ENCODE data around the gene WNT9B.
"Not testable (repeated sequence)": the region's sequence is repeated elsewhere in the genome, so short reads cannot be mapped to it uniquely, and the experiment has no call there.

WNT9B gene

GRCh38 chr17:46911311-46911710, 59.9 kb downstream of the WNT9B start:
- no peak overlapping the region for H3K9ac ChIP-seq (ENCODE audit: insufficient read length)
- no peak for DNase-seq (ENCODE audit: low read depth, low spot score)
- H3K27ac ChIP-seq, result no peak overlapping the region
- H3K4me3 ChIP-seq, result no peak overlapping the region
- no peaks in the 10 kb centered on the region for H3K9me3 ChIP-seq (ENCODE audit: low read depth, low read length)
- H3K36me3 ChIP-seq (ENCODE audit: insufficient read depth, low read length), result no peaks in the 10 kb centered on the region
- TF ChIP-seq FOXP2 (optimal IDR thresholded peaks at IDR 0.05; ENCODE audit: control extremely low read depth, extremely low read length, insufficient read depth), result no peak

- no peak for DNase-seq (ENCODE audit: low read depth, low spot score)
- no peaks in the 10 kb centered on the region for H3K9me3 ChIP-seq (ENCODE audit: low read depth, low read length)
- no peak overlapping the region for H3K4me3 ChIP-seq
- H3K9ac ChIP-seq (ENCODE audit: insufficient read length), result no peak overlapping the region
- TF ChIP-seq FOXP2 (optimal IDR thresholded peaks at IDR 0.05; ENCODE audit: control extremely low read depth, extremely low read length, insufficient read depth), result no peak
- no peak overlapping the region for H3K27ac ChIP-seq
- no peaks in the 10 kb centered on the region for H3K36me3 ChIP-seq (ENCODE audit: insufficient read depth, low read length)
Observed at GRCh38 chr17:46915596-46915995, 64.2 kb downstream of the WNT9B start.

- H3K9me3 ChIP-seq (ENCODE audit: low read depth, low read length), result no peaks in the 10 kb centered on the region
- no peaks in the 10 kb centered on the region for H3K36me3 ChIP-seq (ENCODE audit: insufficient read depth, low read length)
- TF ChIP-seq FOXP2 (optimal IDR thresholded peaks at IDR 0.05; ENCODE audit: control extremely low read depth, extremely low read length, insufficient read depth), result no peak
- no peak for TF ChIP-seq EZH2 (IDR thresholded peaks at IDR 0.05)
- TF ChIP-seq POLR2AphosphoS5 (IDR thresholded peaks at IDR 0.05; ENCODE audit: borderline replicate concordance, low read depth, low read length), result no peak
- no peak overlapping the region for H3K27ac ChIP-seq
- DNase-seq (ENCODE audit: low read depth, low spot score), result no peak
- H3K4me3 ChIP-seq, result no peak overlapping the region
- H3K9ac ChIP-seq (ENCODE audit: insufficient read length), result no peak overlapping the region
Observed at GRCh38 chr17:46916211-46916610, 64.8 kb downstream of the WNT9B start.

- no peak overlapping the region for H3K4me3 ChIP-seq
- no peak overlapping the region for H3K9ac ChIP-seq (ENCODE audit: insufficient read length)
- H3K36me3 ChIP-seq (ENCODE audit: insufficient read depth, low read length), result no peaks in the 10 kb centered on the region
- no peak overlapping the region for H3K27ac ChIP-seq
- no peak for DNase-seq (ENCODE audit: low read depth, low spot score)
- H3K9me3 ChIP-seq (ENCODE audit: low read depth, low read length), result no peaks in the 10 kb centered on the region
- TF ChIP-seq POLR2AphosphoS5 (IDR thresholded peaks at IDR 0.05; ENCODE audit: borderline replicate concordance, low read depth, low read length) (no peak), FOXP2 (optimal IDR thresholded peaks at IDR 0.05; ENCODE audit: control extremely low read depth, extremely low read length, insufficient read depth) (no peak), EZH2 (IDR thresholded peaks at IDR 0.05) (no peak)
Observed at GRCh38 chr17:46916623-46917022, 65.2 kb downstream of the WNT9B start.

- Histone ChIP-seq H3K9me3 (ENCODE audit: low read depth, low read length) (no peaks in the 10 kb centered on the region), H3K27ac (no peak overlapping the region), H3K4me3 (no peak overlapping the region), H3K9ac (ENCODE audit: insufficient read length) (no peak overlapping the region), H3K36me3 (ENCODE audit: insufficient read depth, low read length) (no peaks in the 10 kb centered on the region)
- DNase-seq (ENCODE audit: low read depth, low spot score), result no peak
- TF ChIP-seq EZH2 (IDR thresholded peaks at IDR 0.05), result no peak
- TF ChIP-seq FOXP2 (optimal IDR thresholded peaks at IDR 0.05; ENCODE audit: control extremely low read depth, extremely low read length, insufficient read depth), result no peak
- no peak for TF ChIP-seq POLR2AphosphoS5 (IDR thresholded peaks at IDR 0.05; ENCODE audit: borderline replicate concordance, low read depth, low read length)
Observed at GRCh38 chr17:46917041-46917440, 65.7 kb downstream of the WNT9B start.

- Histone ChIP-seq H3K4me3 (no peak overlapping the region), H3K27ac (no peak overlapping the region), H3K9me3 (ENCODE audit: low read depth, low read length) (no peaks in the 10 kb centered on the region), H3K36me3 (ENCODE audit: insufficient read depth, low read length) (no peaks in the 10 kb centered on the region), H3K9ac (ENCODE audit: insufficient read length) (no peak overlapping the region)
- no peak for DNase-seq (ENCODE audit: low read depth, low spot score)
- TF ChIP-seq EZH2 (IDR thresholded peaks at IDR 0.05) (no peak), POLR2AphosphoS5 (IDR thresholded peaks at IDR 0.05; ENCODE audit: borderline replicate concordance, low read depth, low read length) (no peak), FOXP2 (optimal IDR thresholded peaks at IDR 0.05; ENCODE audit: control extremely low read depth, extremely low read length, insufficient read depth) (no peak)
Observed at GRCh38 chr17:46917516-46917915, 66.1 kb downstream of the WNT9B start.

GRCh38 chr17:46921962-46922361, 70.6 kb downstream of the WNT9B start:
- H3K9ac ChIP-seq (ENCODE audit: insufficient read length); H3K27ac ChIP-seq; DNase-seq (ENCODE audit: low read depth, low spot score); H3K9me3 ChIP-seq (ENCODE audit: low read depth, low read length); H3K36me3 ChIP-seq (ENCODE audit: insufficient read depth, low read length): not testable (repeated sequence)
- H3K4me3 ChIP-seq, result peak overlapping the region; percentile 82

GRCh38 chr17:46922487-46922803, 71.1 kb downstream of the WNT9B start:
- no peak for DNase-seq (ENCODE audit: low read depth, low spot score)
- TF ChIP-seq EZH2 (IDR thresholded peaks at IDR 0.05) (no peak), FOXP2 (optimal IDR thresholded peaks at IDR 0.05; ENCODE audit: control extremely low read depth, extremely low read length, insufficient read depth) (no peak), POLR2AphosphoS5 (IDR thresholded peaks at IDR 0.05; ENCODE audit: borderline replicate concordance, low read depth, low read length) (no peak; the same call in 1 of the 2 replicates)

GRCh38 chr17:46922804-46923635, 71.6 kb downstream of the WNT9B start, which contains the start of gene GOSR2:
TSS of gene GOSR2 (plus strand) at chr17:46923160. CDS start at chr17:46923193, 33 bp downstream.
- no peaks in the 10 kb centered on the region for H3K36me3 ChIP-seq (ENCODE audit: insufficient read depth, low read length)
- peak within 1 kb of the TSS; percentile 82 for H3K4me3 ChIP-seq
- DNase-seq (ENCODE audit: low read depth, low spot score), result peak; percentile 76
- TF ChIP-seq EZH2 (IDR thresholded peaks at IDR 0.05), result no peak
- peak; percentile 87 for TF ChIP-seq POLR2AphosphoS5 (IDR thresholded peaks at IDR 0.05; ENCODE audit: borderline replicate concordance, low read depth, low read length)
- TF ChIP-seq FOXP2 (optimal IDR thresholded peaks at IDR 0.05; ENCODE audit: control extremely low read depth, extremely low read length, insufficient read depth), result no peak
- H3K9ac ChIP-seq (ENCODE audit: insufficient read length), result peak within 1 kb of the TSS; percentile 89
- peak within 1 kb of the TSS; percentile 99 for H3K27ac ChIP-seq
- H3K9me3 ChIP-seq (ENCODE audit: low read depth, low read length), result no peaks in the 10 kb centered on the region

More at GRCh38 chr17:46922487-46922803, 71.1 kb downstream of the WNT9B start:
- Histone ChIP-seq H3K36me3 (ENCODE audit: insufficient read depth, low read length) (no peaks in the 10 kb centered on the region), H3K9ac (ENCODE audit: insufficient read length) (peak overlapping the region; percentile 89), H3K27ac (peak overlapping the region; percentile 99), H3K4me3 (peak overlapping the region; percentile 82), H3K9me3 (ENCODE audit: low read depth, low read length) (no peaks in the 10 kb centered on the region)
